ENCODE results near the gene SORD. TPM values are rescaled to one million over a fixed set of nuclear protein-coding genes. Genes with fewer than 3 reads are reported as not detected.
A peak's percentile ranks its signal among the peaks of the same experiment; 100 is the strongest.
"Not testable (repeated sequence)": the region's sequence is repeated elsewhere in the genome, so short reads cannot be mapped to it uniquely, and the experiment has no call there.

The SORD gene
- 10 to 100 TPM in 1 of 2 donors, 1 to 10 TPM in 1; 3.8 to 12.7 TPM for total RNA-seq

- Mint-ChIP-seq H3K36me3 (no peaks in the 10 kb centered on the region), H3K27ac (no peak within 1 kb of the TSS), H3K4me1 (ENCODE audit: low read depth in 2 of 2) (peaks cover 5 to 6% of the 10 kb centered on the region in 2 donors), H3K9me3 (no peaks in the 10 kb centered on the region), H3K27me3 (peaks cover 19 to 24% of the 10 kb centered on the region in 2 donors), H3K4me3 (peak within 1 kb of the TSS; percentile 87)
- DNase-seq (ENCODE audit: low spot score) (peak; percentile 93), ATAC-seq (peak; percentile 99 to 100)
Measured at GRCh38 chr15:45022871-45023658, at the start of gene SORD. SORD (plus strand) TSS chr15:45023195; CDS start chr15:45023284, 89 bp downstream.

- not testable (repeated sequence) for DNase-seq (ENCODE audit: low spot score); H3K27me3 Mint-ChIP-seq; H3K27ac Mint-ChIP-seq; H3K4me3 Mint-ChIP-seq; H3K4me1 Mint-ChIP-seq (ENCODE audit: low read depth in 2 of 2); H3K9me3 Mint-ChIP-seq; H3K36me3 Mint-ChIP-seq; ATAC-seq
Measured at GRCh38 chr15:44976183-44976582, 46.8 kb upstream of the SORD start.

GRCh38 chr15:44977781-44978180, 45.2 kb upstream of the SORD start:
- not testable (repeated sequence) for DNase-seq (ENCODE audit: low spot score); H3K27me3 Mint-ChIP-seq; H3K36me3 Mint-ChIP-seq; H3K4me1 Mint-ChIP-seq (ENCODE audit: low read depth in 2 of 2); H3K27ac Mint-ChIP-seq; H3K4me3 Mint-ChIP-seq; H3K9me3 Mint-ChIP-seq; ATAC-seq

DNA sequence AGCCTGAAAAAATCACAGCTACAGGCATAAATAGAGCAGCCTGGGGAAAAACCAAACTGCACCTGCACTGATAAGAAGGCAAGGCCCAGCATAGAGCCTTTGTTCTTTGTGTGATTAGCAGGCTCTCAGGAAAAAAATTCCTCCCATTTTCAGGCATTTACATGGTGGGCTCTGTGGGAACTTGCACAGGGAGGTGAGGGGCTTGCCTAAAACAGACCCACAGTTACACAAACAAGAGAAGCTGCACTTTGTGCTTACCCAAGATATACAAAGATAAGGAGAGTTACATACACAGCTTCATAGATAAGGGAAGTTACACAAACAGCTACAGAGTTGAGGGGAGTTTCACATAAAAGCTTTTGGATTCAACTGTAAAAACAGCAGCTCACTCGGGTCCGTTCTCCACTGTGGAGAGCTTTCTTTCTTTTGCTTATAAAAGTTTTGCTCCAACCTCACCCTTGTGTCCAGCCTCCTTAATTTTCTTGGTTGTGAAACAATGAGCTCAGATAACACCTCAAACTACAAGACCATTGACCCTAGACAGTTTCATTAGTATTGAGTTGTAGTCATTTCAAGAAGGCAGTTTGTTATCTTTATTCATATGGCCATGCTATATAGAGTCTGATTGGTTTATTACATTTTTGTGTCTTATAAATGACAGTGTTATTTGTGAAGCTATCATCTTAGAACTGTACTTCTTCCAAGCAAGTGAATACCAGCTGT, 43.2 kb upstream of the SORD start:
- not testable (repeated sequence) for H3K9me3 Mint-ChIP-seq; DNase-seq (ENCODE audit: low spot score); H3K4me1 Mint-ChIP-seq (ENCODE audit: low read depth in 2 of 2); ATAC-seq; H3K4me3 Mint-ChIP-seq; H3K27ac Mint-ChIP-seq; H3K36me3 Mint-ChIP-seq
- H3K27me3 Mint-ChIP-seq = peaks cover 8 to 24% of the 10 kb centered on the region in 2 donors

DNA sequence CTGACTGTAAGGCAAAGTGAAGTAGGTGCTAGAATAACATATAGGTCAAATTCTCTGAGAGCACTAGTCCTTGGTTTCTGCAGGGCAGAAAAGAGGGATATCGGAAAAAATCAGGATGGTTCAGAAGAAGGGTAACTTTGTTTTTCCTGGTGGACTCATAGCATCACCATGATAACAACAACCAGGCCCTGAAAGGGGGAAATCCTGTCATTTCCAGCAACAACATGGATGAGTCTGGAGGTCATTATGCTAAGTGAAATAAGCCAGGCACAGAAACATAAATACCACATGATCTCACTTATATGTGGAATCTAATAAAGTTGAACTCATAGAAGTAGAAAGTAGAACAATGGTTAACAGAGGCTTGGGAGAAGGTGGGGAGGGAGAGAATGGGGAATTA, 38.9 kb upstream of the SORD start:
- H3K36me3 Mint-ChIP-seq; H3K4me1 Mint-ChIP-seq (ENCODE audit: low read depth in 2 of 2); DNase-seq (ENCODE audit: low spot score); ATAC-seq; H3K27ac Mint-ChIP-seq; H3K9me3 Mint-ChIP-seq; H3K4me3 Mint-ChIP-seq: not testable (repeated sequence)
- peaks cover 6 to 20% of the 10 kb centered on the region in 2 donors for H3K27me3 Mint-ChIP-seq

GRCh38 chr15:44986346-44987055, 36.5 kb upstream of the SORD start:
- not testable (repeated sequence) for H3K27ac Mint-ChIP-seq; ATAC-seq; DNase-seq (ENCODE audit: low spot score); H3K9me3 Mint-ChIP-seq; H3K4me3 Mint-ChIP-seq; H3K36me3 Mint-ChIP-seq; H3K4me1 Mint-ChIP-seq (ENCODE audit: low read depth in 2 of 2)
- peaks cover 11 to 18% of the 10 kb centered on the region in 2 donors for H3K27me3 Mint-ChIP-seq

GRCh38 chr15:44987711-44988110, 35.3 kb upstream of the SORD start:
- H3K36me3 Mint-ChIP-seq; H3K27ac Mint-ChIP-seq; DNase-seq (ENCODE audit: low spot score); H3K4me1 Mint-ChIP-seq (ENCODE audit: low read depth in 2 of 2); H3K9me3 Mint-ChIP-seq; H3K4me3 Mint-ChIP-seq: not testable (repeated sequence)
- H3K27me3 Mint-ChIP-seq = peaks cover 14 to 27% of the 10 kb centered on the region in 2 donors
- peak in 1 of 2 donors; percentile 31 for ATAC-seq

- H3K4me3 Mint-ChIP-seq, H3K9me3 Mint-ChIP-seq: not testable (repeated sequence)
Measured at GRCh38 chr15:44988184-44988869, 34.7 kb upstream of the SORD start.

DNA sequence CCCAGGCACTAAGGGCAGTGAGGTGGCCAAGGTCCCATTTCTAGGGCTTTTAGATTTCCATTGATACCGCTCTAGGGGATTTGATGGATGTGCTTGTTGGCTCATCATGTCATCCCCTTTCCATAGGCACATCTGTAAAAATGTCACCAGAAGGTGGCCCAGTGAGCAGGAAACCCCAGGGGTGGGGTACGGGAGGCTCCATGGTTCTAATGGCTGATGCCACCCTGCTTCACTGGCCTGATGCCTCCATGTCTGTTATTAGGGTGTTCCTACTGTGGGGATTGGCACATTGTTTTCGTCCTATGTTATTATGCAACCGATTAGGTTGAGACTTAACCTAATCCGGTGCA, 34.1 kb upstream of the SORD start:
- H3K9me3 Mint-ChIP-seq; ATAC-seq; DNase-seq (ENCODE audit: low spot score); H3K4me1 Mint-ChIP-seq (ENCODE audit: low read depth in 2 of 2); H3K27ac Mint-ChIP-seq; H3K4me3 Mint-ChIP-seq; H3K36me3 Mint-ChIP-seq: not testable (repeated sequence)
- peaks cover 14 to 21% of the 10 kb centered on the region in 2 donors for H3K27me3 Mint-ChIP-seq

More at GRCh38 chr15:44988184-44988869, 34.7 kb upstream of the SORD start:
- H3K27ac Mint-ChIP-seq; H3K36me3 Mint-ChIP-seq; DNase-seq (ENCODE audit: low spot score); ATAC-seq; H3K4me1 Mint-ChIP-seq (ENCODE audit: low read depth in 2 of 2): not testable (repeated sequence)
- peaks cover 16 to 26% of the 10 kb centered on the region in 2 donors for H3K27me3 Mint-ChIP-seq

GRCh38 chr15:44997632-44998031, 25.4 kb upstream of the SORD start:
- H3K36me3 Mint-ChIP-seq; ATAC-seq; H3K9me3 Mint-ChIP-seq; H3K4me3 Mint-ChIP-seq; DNase-seq (ENCODE audit: low spot score); H3K4me1 Mint-ChIP-seq (ENCODE audit: low read depth in 2 of 2); H3K27ac Mint-ChIP-seq: not testable (repeated sequence)
- peaks cover 24 to 46% of the 10 kb centered on the region in 2 donors for H3K27me3 Mint-ChIP-seq

DNA sequence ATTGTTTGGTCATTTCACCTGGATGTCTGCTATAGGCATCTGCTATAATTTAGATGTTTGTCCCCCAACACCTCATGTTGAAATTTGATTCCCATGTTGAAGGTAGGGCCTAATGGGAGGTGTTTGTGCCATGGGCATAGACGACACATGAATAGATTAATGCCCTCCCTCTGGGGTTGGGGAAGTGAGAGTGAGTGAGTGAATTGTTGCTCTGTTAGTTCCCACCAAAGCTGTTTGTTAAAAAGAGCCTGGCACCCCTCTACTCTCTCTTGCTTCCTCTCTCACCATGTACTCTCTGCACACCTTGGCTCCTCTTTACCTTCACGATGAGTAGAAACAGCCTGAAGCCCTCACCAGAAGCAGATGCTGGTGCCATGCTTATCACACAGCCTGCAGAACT, 23.9 kb upstream of the SORD start:
- Mint-ChIP-seq H3K4me1 (ENCODE audit: low read depth in 2 of 2) (no peaks in the 10 kb centered on the region), H3K36me3 (no peaks in the 10 kb centered on the region), H3K4me3 (no peak overlapping the region), H3K9me3 (no peaks in the 10 kb centered on the region), H3K27me3 (peaks cover 19 to 39% of the 10 kb centered on the region in 2 donors), H3K27ac (no peak overlapping the region)
- DNase-seq (ENCODE audit: low spot score) (no peak), ATAC-seq (no peak)

DNA sequence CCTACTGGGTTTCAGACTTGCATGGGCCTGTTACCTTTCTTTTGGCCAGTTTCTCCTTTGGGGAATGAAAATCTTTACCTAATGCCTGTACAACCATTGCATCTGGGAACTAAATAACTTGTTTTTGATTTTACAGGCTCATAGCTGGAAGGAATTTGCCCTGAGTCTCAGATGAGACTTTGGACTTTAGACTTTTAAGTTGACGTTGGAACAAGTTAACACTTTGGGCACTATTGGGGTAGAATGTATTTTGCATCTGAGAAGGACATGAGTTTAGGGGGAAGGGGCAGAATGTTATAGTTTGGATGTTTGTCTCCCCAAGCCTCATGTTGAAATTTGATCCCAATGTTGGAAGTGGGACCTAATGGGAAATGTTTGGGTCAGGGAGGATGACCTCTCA, 21.8 kb upstream of the SORD start:
- not testable (repeated sequence) for H3K4me1 Mint-ChIP-seq (ENCODE audit: low read depth in 2 of 2); H3K36me3 Mint-ChIP-seq; H3K9me3 Mint-ChIP-seq; ATAC-seq; H3K4me3 Mint-ChIP-seq; DNase-seq (ENCODE audit: low spot score); H3K27ac Mint-ChIP-seq
- H3K27me3 Mint-ChIP-seq = peaks cover 14 to 29% of the 10 kb centered on the region in 2 donors

GRCh38 chr15:45003731-45004410, 19.1 kb upstream of the SORD start:
- not testable (repeated sequence) for H3K36me3 Mint-ChIP-seq; H3K27ac Mint-ChIP-seq; DNase-seq (ENCODE audit: low spot score); H3K9me3 Mint-ChIP-seq; H3K4me3 Mint-ChIP-seq; H3K4me1 Mint-ChIP-seq (ENCODE audit: low read depth in 2 of 2); ATAC-seq
- H3K27me3 Mint-ChIP-seq = peaks cover 11 to 34% of the 10 kb centered on the region in 2 donors
